NCI-H69 (cell line): Measurements from ENCODE around the gene CELF2.

ENCODE experiments used
- DNase-seq: peaks from one replicate; lab custom pipeline; 2025; lab: John Stamatoyannopoulos, UW

The CELF2 gene

DNA sequence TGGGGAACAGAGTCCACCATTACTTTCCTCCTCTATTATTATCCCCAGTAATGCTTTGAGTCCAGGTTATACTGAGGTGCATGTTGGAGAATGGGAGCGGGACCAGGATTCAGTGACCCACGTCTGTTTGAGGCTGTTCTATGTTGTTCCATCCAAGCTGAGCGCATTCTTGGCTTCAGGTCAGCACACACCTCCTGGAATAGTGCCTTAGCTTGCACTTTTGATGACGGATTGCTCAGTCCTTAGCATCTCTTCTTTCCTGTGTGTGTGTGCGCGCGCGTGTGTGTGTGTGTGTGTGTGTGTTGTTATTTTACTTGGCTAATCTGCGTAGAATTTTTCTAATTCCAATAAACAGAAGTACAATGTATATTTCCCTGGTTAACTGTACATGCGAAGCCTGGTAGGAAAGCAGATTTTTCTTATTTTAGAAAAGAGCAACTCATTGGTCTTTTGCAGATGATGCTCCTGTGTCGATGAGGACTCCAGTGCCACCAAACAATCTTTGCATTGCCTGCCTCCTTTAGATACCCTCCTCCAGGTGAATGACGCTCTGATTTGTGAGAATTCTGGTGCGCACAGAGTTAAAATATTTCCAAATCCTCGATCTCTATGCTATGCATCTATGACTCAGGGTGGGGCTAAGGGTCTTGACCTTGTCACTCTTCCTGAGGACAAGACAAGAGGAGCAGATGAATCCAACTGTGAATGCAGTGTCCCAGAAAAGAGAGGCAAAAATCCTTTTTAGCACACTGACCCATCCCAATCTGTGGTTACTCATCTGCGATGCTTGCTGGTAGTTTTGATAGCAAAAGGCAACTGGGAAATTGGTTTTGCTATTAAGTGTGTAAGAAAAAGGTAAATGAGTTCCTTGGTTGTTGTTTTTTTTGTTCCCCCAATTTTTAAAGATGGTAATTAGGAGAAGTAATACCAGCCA is 13.3 kb upstream of the CELF2 start:
- no peak for DNase-seq

DNA sequence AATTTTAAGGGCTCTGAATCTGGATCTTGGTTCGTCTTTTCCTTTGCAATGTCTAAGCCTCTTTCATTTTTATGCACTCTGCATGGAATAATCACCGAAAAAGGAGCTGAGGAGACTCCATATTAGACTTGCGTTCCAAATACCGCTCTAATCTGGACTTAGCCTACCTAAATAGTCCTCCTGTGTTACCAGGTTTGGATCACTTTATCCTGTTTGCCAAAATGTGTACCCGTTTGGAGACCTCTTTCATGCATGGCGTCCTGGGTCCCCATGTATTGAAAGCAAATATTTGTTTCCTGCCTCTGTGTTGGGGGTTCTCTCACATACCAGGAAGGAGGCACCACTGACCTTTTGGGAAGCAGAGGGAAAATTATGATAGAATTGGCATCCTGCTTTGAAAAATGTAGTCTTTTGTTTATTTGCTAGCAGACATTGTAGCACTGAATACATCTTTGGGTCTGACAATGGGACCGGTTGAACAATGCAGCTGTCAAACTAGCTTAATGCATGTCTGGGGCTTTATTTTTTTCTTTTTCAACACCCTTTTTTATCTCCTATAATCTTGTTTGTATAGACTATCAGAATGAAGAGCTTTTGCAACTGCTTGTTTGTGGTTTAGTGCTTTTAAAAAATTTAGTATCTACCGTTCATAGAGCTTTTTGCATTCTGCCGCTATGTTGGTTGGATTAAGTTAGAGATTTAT is 11.8 kb upstream of the CELF2 start:
- no peak for DNase-seq

DNA sequence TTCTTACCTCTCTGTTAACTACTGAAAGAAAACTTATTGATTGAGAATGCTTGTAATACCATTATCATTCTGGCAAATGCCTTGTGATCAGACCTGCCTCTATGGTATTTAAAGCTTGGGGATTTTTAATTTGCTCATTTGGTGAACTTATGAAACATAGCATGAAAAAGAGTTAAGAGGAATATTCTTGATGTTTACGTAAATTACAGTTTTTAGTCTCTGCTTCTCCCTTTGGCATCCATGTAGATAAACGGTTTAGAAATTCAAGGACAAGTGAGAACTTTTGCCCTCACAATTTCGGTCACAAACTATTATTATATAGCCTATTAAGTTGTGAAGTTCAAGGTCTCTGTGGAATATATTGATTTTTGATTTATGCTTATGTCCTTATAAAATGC is 11.2 kb upstream of the CELF2 start:
- no peak for DNase-seq

DNA sequence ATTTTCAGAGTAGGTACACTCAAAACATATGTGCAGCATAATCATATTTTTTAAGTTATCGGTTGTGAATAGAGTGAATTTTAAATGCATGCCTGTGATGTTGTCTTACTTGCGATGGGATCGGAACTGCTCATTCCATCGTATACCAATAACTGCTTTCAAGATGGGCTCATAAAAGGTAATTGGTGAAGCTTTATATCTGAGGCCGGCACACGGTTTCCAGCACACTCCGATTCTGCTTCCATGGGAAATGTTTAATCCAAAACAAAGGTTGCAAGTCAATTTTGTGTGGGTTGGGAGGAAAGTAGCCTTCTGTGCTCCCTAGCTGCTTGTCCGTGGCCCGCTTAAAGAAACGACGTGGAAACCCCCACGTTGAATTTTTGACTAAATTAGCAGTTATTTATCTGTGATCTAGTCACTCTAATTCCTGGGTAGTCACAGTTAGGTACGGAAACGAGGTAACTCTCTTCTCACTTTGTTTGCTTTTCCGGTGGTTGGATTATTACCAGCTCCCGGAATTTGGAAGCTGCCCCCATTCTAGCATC is 10.1 kb upstream of the CELF2 start:
- DNase-seq: no peak

DNA sequence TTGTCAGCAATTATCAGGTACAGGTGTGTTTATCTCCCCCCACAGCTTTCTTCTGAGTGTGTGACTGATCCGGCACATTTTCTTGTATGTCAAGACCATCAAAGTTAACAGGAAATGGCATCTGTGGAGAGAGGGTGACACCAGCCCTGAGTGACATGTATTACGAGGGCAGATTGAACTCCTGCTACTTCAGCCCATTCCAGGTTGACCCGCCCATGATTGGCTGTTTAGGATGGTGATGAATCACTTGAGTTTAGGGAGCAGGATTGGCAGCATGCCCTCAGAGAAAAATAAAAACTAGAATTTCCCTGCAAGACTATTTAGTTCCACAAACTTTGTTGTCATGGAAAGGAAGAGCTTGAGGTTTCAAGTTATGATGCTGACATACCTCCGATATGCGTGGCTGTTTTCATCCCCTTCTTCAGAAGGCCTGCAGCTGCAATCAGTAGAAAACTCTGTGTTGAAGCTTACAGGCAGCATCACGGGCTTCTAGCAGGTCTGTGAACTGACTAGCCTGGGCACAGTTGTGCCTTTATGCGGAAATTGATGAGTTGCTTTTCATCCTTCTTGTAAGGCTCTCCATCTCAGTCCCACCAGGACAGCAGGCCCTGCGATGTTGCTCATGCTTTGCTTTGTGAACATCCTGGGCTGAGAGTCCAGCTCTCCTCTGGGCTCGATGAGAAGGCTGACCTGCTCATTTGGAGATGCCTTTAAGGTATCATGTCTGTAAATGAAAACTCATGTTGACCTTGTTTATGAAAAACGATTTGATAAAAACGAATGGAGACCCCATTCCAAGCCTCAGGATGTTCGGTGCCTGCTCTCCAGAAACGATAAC is 8.0 kb upstream of the CELF2 start:
- DNase-seq: no peak

DNA sequence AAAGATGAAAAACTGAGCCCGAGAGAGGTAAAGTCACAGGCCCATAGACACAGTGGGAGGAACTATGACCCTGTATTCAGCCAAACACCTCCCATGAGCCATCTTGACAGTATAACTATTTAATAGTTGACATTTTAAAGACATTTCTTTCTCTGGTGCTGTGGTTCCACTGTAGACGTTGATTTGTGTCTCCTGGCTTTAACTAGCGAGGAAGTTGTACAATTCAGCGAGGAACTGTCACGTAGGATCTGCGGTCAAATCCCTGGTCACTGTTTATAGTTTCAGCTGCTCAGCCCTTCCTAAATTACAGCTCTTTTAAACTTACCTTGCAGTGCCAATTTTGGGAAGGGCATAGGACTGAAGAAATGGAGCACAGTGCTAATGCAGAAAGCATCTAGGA is 7.1 kb upstream of the CELF2 start:
- no peak for DNase-seq

DNA sequence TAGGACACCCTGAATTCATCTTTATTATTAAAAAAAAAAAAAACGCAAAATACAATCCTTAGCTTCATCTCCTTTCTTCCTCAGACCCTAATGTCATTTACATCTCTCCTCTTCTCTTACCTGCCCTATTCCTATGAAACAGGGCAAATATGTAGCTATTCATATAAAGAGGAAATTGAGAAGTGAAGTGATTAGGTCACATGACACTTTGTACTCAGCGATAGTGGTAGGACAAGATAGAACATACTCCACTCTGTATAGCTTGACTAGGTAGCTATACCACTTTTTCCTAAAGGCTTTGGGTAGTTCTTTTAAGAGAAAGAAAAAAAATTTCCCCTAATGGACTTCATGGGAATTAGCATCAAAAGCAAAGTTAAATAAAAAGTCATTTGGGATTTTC is 6.2 kb upstream of the CELF2 start:
- DNase-seq: no peak

DNA sequence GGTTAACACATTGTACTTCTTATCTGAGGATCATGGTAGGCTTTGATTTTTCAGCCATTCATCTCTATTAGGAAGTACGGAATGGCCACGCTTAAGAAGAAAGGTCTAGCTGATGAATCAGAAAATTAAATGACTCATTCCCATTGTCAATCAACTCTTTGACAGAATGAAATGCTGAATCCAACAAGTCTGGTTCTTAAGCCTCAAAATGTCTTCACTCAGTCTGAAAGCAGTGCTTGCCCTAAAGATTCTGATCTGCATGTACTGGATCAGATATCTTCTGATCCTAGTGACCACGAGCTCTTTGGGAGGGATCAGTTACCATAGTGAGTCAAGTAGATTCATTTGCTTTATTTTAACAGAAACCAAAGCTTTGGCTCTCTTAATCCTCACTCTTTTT is 5.7 kb upstream of the CELF2 start:
- no peak for DNase-seq

DNA sequence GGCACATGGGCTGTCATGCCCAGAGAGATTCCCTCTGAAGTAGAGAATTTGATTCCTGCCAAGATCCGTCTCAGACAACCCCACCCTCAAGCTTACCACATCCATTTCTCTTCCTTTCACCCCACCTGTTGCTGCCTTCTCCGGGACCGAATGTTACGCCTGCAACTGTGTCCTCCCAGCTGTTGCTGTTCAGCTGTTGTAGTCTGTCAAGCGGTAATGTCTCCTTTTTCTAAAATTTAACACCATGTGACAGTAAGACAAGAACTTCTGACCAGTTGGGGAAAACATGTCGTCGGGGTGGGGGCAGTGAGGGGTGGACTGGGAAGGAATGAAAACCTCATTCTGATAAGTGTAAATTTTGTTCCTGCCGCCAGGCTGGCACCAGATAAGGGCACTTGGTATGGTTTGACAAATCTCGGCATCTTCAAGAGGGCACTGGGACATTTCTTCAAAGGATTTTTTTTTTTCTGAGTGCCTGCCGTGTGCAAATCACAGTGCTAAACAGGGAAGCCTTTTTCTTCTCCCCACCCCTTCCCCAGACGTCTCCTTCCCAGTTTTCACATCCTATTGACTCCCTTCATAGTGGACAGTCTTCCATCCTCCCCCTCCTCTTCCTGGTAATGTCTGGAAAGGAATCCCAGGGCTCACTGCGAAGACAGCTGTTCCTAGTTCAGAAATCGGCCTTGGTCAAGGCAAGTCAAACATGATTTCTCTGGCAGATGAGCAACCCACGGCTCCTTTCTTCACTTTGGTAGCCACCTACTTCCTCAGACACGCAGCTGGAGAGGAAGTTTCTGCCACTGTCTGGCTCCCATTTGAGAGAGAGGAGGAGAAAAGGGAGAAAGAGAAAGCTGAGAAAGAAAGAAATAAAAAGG is 5.0 kb upstream of the CELF2 start:
- no peak for DNase-seq

DNA sequence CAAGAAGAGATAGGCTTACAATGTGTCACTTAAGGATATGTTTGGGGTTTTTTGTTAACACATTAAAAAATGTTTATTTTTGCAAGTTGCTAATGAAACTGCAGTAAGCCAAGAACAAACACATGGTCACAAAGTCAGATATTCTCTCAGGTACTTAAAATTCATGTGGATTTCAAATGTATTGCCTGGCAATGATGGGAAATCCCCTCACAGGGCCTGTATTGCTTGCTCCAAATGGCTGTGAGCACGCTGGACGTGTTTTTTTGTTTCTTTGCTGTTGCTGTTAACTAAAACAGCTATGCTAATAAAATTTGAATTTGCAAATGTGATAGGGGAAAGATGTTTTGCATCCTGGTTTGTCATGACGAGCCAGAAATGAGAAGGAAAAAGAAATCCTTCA is 3.8 kb upstream of the CELF2 start:
- no peak for DNase-seq

DNA sequence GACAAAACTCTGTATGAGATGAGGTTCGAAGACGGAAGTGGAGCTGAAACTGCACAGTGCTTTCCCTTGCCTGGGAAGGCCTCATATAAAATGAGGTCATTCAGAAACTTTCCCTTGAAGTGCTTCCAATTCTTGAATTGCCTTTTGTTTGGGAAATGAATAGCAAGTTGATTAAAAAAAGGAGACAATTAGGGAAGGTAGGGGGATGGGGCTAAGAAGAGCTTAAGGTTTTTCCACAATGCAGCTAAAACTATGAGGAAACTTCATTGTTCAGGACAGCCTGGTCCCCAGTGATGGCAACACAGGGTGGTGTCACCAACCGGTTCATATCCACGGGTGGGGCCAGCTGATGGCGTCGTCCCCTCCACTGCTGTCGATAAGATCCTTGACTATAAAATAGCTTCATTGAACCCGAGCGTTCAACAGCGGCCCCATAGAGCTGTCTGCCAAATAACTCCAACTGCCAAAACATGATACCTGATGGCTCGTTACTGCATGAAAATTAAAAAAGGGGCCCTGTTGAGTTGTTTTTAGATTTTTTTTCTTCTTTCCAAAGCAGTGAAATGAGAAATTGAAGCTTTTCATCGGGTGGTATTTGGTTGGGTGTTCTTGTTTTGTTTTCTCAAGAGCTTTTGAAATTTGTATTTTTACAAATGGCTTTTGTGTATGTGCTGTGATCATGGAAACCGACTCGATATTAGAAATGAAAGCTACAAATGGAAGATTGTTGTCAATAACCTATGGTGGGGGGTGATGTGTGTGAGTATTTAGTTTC is 2.8 kb upstream of the CELF2 start:
- no peak for DNase-seq

DNA sequence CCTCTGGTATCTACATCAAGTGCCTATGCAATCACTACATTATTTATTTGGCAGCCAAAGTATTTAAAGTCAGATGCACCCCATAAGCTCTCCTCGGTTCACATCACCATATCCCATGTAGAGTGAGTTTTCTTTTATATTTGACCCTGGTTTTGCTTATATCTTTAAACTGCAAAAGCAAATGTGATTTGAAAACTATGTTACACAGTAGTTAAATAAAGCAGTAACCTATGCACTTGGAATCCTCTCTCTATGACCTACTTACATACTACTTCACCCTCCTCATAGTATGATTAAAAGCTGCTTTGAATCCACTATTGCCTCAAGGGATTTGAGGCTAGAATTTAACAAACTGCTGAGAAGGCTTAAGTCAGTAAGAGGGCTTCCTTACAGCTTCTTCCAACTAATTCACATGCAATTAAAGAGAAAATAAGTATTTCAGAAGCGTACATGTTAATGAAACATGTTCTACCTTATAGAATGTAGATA is 2.2 kb upstream of the CELF2 start:
- no peak for DNase-seq

DNA sequence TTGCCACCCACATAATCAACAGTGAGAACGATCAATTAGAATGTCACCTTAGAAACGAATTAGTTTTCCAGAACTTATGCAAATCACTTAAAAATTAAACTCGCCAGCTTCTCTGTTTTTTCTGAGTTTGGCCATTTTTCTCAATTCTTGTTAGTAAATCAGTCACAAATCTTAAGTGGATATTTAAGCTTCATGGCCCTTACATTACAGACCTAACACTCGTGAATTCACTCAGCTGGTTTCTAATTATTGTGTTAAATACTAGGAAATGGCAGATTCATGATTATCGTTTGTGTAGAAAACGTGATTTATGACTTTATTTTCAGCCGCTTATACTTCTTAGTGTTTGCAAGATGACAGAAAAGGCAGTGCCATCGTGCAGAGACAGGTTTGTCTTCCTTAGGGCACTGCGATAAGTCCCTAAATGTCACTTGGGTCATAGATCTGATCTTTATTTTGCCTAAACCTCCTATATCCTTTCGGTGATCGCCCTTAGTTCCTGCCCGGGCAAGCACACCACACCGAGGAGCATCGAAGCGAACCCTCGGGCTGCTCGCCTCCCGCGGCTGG is 587 bp upstream of the CELF2 start:
- no peak for DNase-seq

DNA sequence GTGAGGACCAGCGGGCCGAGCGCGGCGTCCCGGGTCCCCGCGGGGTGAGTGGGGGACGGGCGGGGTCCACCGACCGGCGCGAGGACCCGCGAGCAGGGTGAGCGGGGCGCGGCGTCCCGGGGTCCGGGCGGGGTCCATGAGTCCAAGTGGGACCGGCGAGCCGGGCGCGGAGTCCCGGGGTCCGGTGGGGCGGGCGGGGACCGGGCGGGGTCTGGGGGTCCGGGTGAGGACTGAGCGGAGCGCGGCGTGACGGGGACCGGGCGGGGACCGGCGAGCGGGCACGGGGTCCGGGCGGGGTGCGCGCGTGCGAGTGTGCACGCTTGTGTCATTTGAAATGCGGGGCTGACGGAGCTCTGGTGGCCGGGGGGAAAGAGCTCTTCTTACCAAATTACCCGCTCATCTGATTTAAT is 765 bp downstream of the CELF2 start:
- DNase-seq: no peak

DNA sequence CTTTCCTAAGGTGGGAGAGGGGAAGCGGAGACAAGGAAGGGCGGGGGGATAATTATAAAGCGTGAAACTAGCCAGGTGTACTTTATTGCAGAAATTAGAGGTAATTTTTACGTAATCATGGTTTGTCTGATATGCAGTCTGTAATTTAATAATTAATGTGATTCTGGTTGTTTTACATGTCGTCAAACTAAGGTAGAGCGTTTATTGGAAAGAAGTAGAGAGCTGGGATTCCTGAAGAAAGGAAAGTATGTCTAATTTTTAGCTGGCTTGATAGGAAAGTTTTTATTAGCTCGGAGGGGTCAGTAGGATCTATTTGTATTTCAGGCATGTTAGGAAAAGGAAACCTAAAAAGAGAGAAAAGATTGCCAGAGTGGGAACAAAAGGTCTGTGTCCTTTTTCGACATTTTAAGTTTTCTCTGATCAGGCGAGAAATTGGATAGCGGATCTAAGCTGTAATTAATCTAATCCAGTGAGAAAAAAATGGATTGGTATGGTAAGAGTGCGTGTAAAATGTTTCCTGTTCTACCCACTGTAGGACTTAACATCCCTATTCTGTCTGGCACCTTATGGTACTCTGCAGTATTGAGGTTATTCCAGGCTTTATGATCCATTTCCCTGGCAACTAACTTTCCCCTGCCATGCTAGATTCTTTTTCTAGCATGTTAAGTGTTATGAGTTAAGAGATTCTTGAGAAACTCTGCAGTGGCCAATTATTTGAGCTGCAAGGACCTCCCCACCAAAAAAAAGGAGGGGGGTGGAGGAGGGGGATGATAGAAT is 1.4 kb downstream of the CELF2 start:
- no peak for DNase-seq

DNA sequence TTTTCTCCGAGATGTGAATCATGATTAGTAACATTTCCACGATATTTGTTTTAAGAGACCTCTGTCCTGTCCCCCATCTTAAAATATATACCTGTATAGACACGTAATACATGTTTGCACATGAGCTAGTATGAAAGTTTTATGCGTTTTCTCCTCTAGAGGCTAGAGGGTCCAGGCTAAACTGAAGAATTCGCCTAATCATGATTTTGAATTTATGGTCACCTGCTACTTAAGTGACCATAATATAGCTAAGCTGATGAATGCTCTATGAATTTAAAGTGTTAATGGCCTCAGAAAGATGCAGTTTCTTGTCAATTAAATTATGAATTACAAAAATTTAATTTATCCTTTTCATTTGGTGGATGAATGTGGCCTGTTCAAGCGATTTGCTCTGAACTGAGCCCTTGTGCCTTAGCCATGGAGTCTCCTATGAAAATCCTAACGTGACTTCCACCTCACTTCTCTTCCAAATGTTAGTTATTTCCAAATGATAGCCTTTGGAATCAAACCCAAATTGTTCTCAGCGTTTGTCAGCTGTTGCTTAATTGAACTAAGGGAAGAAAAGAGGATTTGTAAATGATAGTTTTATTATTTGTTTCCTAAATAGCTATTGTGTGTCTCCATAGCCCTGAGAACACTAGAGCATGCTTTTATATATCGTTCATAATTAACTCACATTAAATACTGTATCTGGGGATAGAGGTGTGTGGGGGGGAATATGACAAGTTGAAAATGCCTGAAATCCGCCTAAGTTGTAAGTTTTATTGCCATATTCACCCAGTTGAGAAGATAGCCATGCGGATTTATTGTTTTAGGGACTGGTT is 2.3 kb downstream of the CELF2 start:
- no peak for DNase-seq

DNA sequence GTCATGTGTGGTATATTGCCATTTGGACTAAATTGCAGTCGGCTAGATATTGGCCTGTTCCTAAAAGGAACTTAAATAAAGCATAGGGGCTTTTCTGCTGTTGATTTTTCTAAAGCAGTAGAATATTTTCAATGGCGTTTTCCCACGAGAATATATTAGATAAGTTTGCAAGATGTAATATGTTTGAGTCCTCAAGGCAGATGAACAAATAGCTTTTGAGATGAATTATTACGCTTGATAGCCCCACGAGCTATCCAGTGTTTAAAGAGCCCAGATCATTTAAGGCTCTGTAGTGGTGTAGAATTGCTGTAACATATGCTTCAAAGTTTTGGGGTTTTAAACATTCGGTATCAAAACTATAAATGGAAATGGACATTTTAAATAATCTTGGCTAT is 2.9 kb downstream of the CELF2 start:
- no peak for DNase-seq

DNA sequence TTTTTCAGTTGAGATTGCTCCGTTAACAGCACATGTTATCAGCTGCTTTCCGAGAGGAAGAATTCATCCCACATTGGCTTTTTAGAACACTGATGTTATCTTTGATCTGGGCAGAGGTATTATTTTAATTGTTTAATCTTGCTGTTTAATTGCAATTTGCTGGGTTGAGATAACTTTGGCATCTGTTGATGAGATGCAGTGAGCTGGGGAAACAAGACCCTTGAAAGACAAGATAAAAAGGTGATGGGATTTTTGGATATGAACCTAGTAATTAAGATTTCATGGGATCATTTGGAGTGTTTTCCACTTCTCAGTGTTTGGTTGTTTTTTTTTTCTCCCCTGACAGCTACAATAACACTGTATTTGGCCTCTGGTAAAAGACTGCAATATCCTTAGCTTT is 4.5 kb downstream of the CELF2 start:
- DNase-seq: no peak
